ENCODE results near the gene NPTX1.

NPTX1 gene

GRCh38 chr17:80498920-80499410 lies 22.6 kb upstream of the NPTX1 start:
- no peaks in the 10 kb centered on the region for H3K36me3 Mint-ChIP-seq (ENCODE audit: low read depth)
- no peak overlapping the region for H3K4me3 Mint-ChIP-seq
- H3K27me3 Mint-ChIP-seq (ENCODE audit: low read depth), result peaks cover 8% of the 10 kb centered on the region
- no peak overlapping the region for H3K27ac Mint-ChIP-seq
- DNase-seq (ENCODE audit: low spot score), result no peak
- H3K9me3 Mint-ChIP-seq, result no peaks in the 10 kb centered on the region
- peaks cover 5% of the 10 kb centered on the region for H3K4me1 Mint-ChIP-seq (ENCODE audit: low read depth)

GRCh38 chr17:80498242-80498919 lies 22.0 kb upstream of the NPTX1 start:
- Mint-ChIP-seq H3K27me3 (ENCODE audit: low read depth) (peaks cover 4% of the 10 kb centered on the region), H3K9me3 (no peaks in the 10 kb centered on the region), H3K4me3 (no peak overlapping the region), H3K36me3 (ENCODE audit: low read depth) (no peaks in the 10 kb centered on the region), H3K4me1 (ENCODE audit: low read depth) (peaks cover 5% of the 10 kb centered on the region), H3K27ac (no peak overlapping the region)
- no peak for DNase-seq (ENCODE audit: low spot score)

- H3K4me1 Mint-ChIP-seq (ENCODE audit: low read depth), result peaks cover 5% of the 10 kb centered on the region
- H3K4me3 Mint-ChIP-seq, result no peak overlapping the region
- peaks cover 4% of the 10 kb centered on the region for H3K27me3 Mint-ChIP-seq (ENCODE audit: low read depth)
- no peak overlapping the region for H3K27ac Mint-ChIP-seq
- no peak for DNase-seq (ENCODE audit: low spot score)
- H3K36me3 Mint-ChIP-seq (ENCODE audit: low read depth), result no peaks in the 10 kb centered on the region
- H3K9me3 Mint-ChIP-seq, result no peaks in the 10 kb centered on the region
Observed at GRCh38 chr17:80497726-80498241, 21.4 kb upstream of the NPTX1 start.

GRCh38 chr17:80494547-80494946 lies 18.1 kb upstream of the NPTX1 start:
- H3K27me3 Mint-ChIP-seq (ENCODE audit: low read depth), result peaks cover 7% of the 10 kb centered on the region
- DNase-seq (ENCODE audit: low spot score), result no peak
- H3K9me3 Mint-ChIP-seq, result no peaks in the 10 kb centered on the region
- peaks cover 5% of the 10 kb centered on the region for H3K4me1 Mint-ChIP-seq (ENCODE audit: low read depth)
- no peaks in the 10 kb centered on the region for H3K36me3 Mint-ChIP-seq (ENCODE audit: low read depth)
- no peak overlapping the region for H3K27ac Mint-ChIP-seq
- H3K4me3 Mint-ChIP-seq, result no peak overlapping the region

GRCh38 chr17:80492343-80493136 lies 16.1 kb upstream of the NPTX1 start:
- peaks cover 2% of the 10 kb centered on the region for H3K4me1 Mint-ChIP-seq (ENCODE audit: low read depth)
- H3K4me3 Mint-ChIP-seq, result no peak overlapping the region
- no peaks in the 10 kb centered on the region for H3K9me3 Mint-ChIP-seq
- DNase-seq (ENCODE audit: low spot score), result no peak
- no peaks in the 10 kb centered on the region for H3K36me3 Mint-ChIP-seq (ENCODE audit: low read depth)
- H3K27me3 Mint-ChIP-seq (ENCODE audit: low read depth), result peaks cover 9% of the 10 kb centered on the region
- no peak overlapping the region for H3K27ac Mint-ChIP-seq

- Mint-ChIP-seq H3K9me3 (no peaks in the 10 kb centered on the region), H3K27ac (no peak overlapping the region), H3K4me1 (ENCODE audit: low read depth) (no peaks in the 10 kb centered on the region), H3K36me3 (ENCODE audit: low read depth) (no peaks in the 10 kb centered on the region), H3K4me3 (no peak overlapping the region), H3K27me3 (ENCODE audit: low read depth) (peaks cover 11% of the 10 kb centered on the region)
- DNase-seq (ENCODE audit: low spot score), result no peak
Observed at GRCh38 chr17:80491478-80492342, 15.3 kb upstream of the NPTX1 start.

GRCh38 chr17:80487511-80487910 lies 11.1 kb upstream of the NPTX1 start:
- DNase-seq (ENCODE audit: low spot score), result no peak
- peaks cover 23% of the 10 kb centered on the region for H3K27me3 Mint-ChIP-seq (ENCODE audit: low read depth)
- H3K9me3 Mint-ChIP-seq, result no peaks in the 10 kb centered on the region

GRCh38 chr17:80486692-80487091 lies 10.3 kb upstream of the NPTX1 start:
- no peak overlapping the region for H3K4me3 Mint-ChIP-seq
- DNase-seq (ENCODE audit: low spot score), result no peak
- H3K27me3 Mint-ChIP-seq (ENCODE audit: low read depth), result peaks cover 31% of the 10 kb centered on the region
- H3K36me3 Mint-ChIP-seq (ENCODE audit: low read depth), result no peaks in the 10 kb centered on the region
- no peak overlapping the region for H3K27ac Mint-ChIP-seq
- H3K9me3 Mint-ChIP-seq, result no peaks in the 10 kb centered on the region
- H3K4me1 Mint-ChIP-seq (ENCODE audit: low read depth), result no peaks in the 10 kb centered on the region

More at GRCh38 chr17:80487511-80487910, 11.1 kb upstream of the NPTX1 start:
- Mint-ChIP-seq H3K36me3 (ENCODE audit: low read depth) (no peaks in the 10 kb centered on the region), H3K4me3 (no peak overlapping the region), H3K4me1 (ENCODE audit: low read depth) (no peaks in the 10 kb centered on the region), H3K27ac (no peak overlapping the region)

GRCh38 chr17:80485846-80486245 lies 9.4 kb upstream of the NPTX1 start:
- H3K4me3 Mint-ChIP-seq, result no peak overlapping the region
- H3K4me1 Mint-ChIP-seq (ENCODE audit: low read depth), result no peaks in the 10 kb centered on the region
- no peaks in the 10 kb centered on the region for H3K36me3 Mint-ChIP-seq (ENCODE audit: low read depth)
- no peaks in the 10 kb centered on the region for H3K9me3 Mint-ChIP-seq
- no peak for DNase-seq (ENCODE audit: low spot score)
- H3K27me3 Mint-ChIP-seq (ENCODE audit: low read depth), result peaks cover 35% of the 10 kb centered on the region
- no peak overlapping the region for H3K27ac Mint-ChIP-seq

GRCh38 chr17:80482555-80483308 lies 6.3 kb upstream of the NPTX1 start:
- Mint-ChIP-seq H3K4me1 (ENCODE audit: low read depth) (peaks cover 3% of the 10 kb centered on the region), H3K36me3 (ENCODE audit: low read depth) (no peaks in the 10 kb centered on the region), H3K27ac (no peak overlapping the region), H3K4me3 (no peak overlapping the region), H3K9me3 (no peaks in the 10 kb centered on the region), H3K27me3 (ENCODE audit: low read depth) (peaks cover 57% of the 10 kb centered on the region)
- no peak for DNase-seq (ENCODE audit: low spot score)

GRCh38 chr17:80482058-80482318 lies 5.6 kb upstream of the NPTX1 start:
- no peak overlapping the region for H3K27ac Mint-ChIP-seq
- no peaks in the 10 kb centered on the region for H3K36me3 Mint-ChIP-seq (ENCODE audit: low read depth)
- peaks cover 3% of the 10 kb centered on the region for H3K4me1 Mint-ChIP-seq (ENCODE audit: low read depth)
- DNase-seq (ENCODE audit: low spot score), result no peak
- peaks cover 53% of the 10 kb centered on the region for H3K27me3 Mint-ChIP-seq (ENCODE audit: low read depth)
- no peak overlapping the region for H3K4me3 Mint-ChIP-seq
- no peaks in the 10 kb centered on the region for H3K9me3 Mint-ChIP-seq

- no peaks in the 10 kb centered on the region for H3K9me3 Mint-ChIP-seq
- no peaks in the 10 kb centered on the region for H3K36me3 Mint-ChIP-seq (ENCODE audit: low read depth)
- H3K27me3 Mint-ChIP-seq (ENCODE audit: low read depth), result peaks cover 53% of the 10 kb centered on the region
- no peak overlapping the region for H3K27ac Mint-ChIP-seq
- peaks cover 3% of the 10 kb centered on the region for H3K4me1 Mint-ChIP-seq (ENCODE audit: low read depth)
- no peak overlapping the region for H3K4me3 Mint-ChIP-seq
- DNase-seq (ENCODE audit: low spot score), result no peak
Observed at GRCh38 chr17:80481284-80482057, 5.1 kb upstream of the NPTX1 start.

- Mint-ChIP-seq H3K4me1 (ENCODE audit: low read depth) (peaks cover 6% of the 10 kb centered on the region), H3K4me3 (no peak overlapping the region), H3K27ac (no peak overlapping the region), H3K36me3 (ENCODE audit: low read depth) (no peaks in the 10 kb centered on the region), H3K27me3 (ENCODE audit: low read depth) (peaks cover 49% of the 10 kb centered on the region), H3K9me3 (no peaks in the 10 kb centered on the region)
- DNase-seq (ENCODE audit: low spot score), result no peak
Observed at GRCh38 chr17:80480248-80480647, 3.8 kb upstream of the NPTX1 start.

All from T-helper 2 cell treated with Interferon-gamma antibody and Interleukin-4, amounts not matched to agents 5 μg/mL and 100 μg/mL, for 36 hours (primary cell).